ENCODE measurements around the gene CGNL1. TPM values are rescaled to one million over a fixed set of nuclear protein-coding genes. Genes with fewer than 3 reads are reported as not detected.

CGNL1 gene
- total RNA-seq, 1 experiment from 2014 or later: 34.6 TPM

DNA sequence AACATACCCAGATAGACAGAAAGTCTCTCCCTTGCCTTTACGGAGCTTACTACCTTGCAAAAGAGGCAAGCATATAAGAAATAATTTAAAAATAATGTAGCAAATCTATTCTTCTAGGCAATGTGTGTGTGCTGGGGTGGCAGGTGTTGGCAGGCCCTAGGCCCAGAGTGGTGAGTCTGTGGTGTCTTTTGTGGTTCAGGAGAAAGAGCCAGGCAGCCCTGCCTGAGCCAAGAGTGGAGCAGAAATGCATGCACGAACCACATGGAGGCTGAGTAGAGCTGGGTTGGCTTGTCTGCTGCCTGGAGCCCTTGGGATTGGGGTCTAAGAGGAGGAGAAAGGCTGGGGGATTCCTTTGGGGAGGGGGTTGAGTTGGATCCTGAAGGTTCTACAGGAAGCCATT lies 145.2 kb downstream of the CGNL1 start:
- no peak overlapping the region for H3K27ac ChIP-seq (ENCODE audit: insufficient read length, low read depth, low read length)

More for the DNA sequence above, 145.2 kb downstream of the CGNL1 start:
- H2BK20ac ChIP-seq (ENCODE audit: low read depth, low read length, poor library complexity, severe bottlenecking): no peak overlapping the region
- no peak overlapping the region for H4K91ac ChIP-seq (ENCODE audit: insufficient read length, low read depth, low read length)
- no peak overlapping the region for H4K5ac ChIP-seq (ENCODE audit: insufficient read length, low read depth, low read length)
- no peaks in the 10 kb centered on the region for H3K27me3 ChIP-seq (ENCODE audit: insufficient read depth, low read length)
- H2BK5ac ChIP-seq (ENCODE audit: insufficient read length, low read length): no peak overlapping the region
- H3K4me2 ChIP-seq (ENCODE audit: insufficient read depth, insufficient read length, low read length): no peak overlapping the region
- Mint-ChIP-seq H3K36me3 (ENCODE audit: insufficient read depth in 1 of 3, low read depth in 3 of 3) (peaks cover 22 to 47% (median 39%) of the 10 kb centered on the region in 3 experiments), H3K4me3 (no peak overlapping the region), H3K27ac (0 out of 7 replicates have a peak overlapping the region, but pooled peaks of 1 of the 3 experiments have one; percentile 47), H3K9me3 (no peaks in the 10 kb centered on the region), H3K4me1 (peaks cover 3 to 6% of the 10 kb centered on the region in 2 experiments; a peak in 3 of 4 replicates), H3K27me3 (ENCODE audit: low read depth) (no peaks in the 10 kb centered on the region)
- H3K4me1 ChIP-seq (ENCODE audit: insufficient read depth, low read length): no peaks in the 10 kb centered on the region
- H2BK12ac ChIP-seq (ENCODE audit: insufficient read length, low read depth, low read length): no peak overlapping the region
- H3T11ph ChIP-seq (ENCODE audit: low read length): no peak overlapping the region
- H2AFZ ChIP-seq (ENCODE audit: low read length): no peak overlapping the region
- no peak overlapping the region for H2AK5ac ChIP-seq (ENCODE audit: insufficient read length, low read length)
- no peak overlapping the region for H3K9ac ChIP-seq (ENCODE audit: extremely low read depth, insufficient read length, low read length)
- no peak overlapping the region for H3K4ac ChIP-seq (ENCODE audit: low read depth, low read length)
- no peak overlapping the region for H3K23ac ChIP-seq (ENCODE audit: insufficient read length, low read depth, low read length)
- H2BK120ac ChIP-seq (ENCODE audit: low read depth, low read length, poor library complexity, severe bottlenecking): no peak overlapping the region
- no peaks in the 10 kb centered on the region for H3K23me2 ChIP-seq (ENCODE audit: insufficient read length, low read depth, low read length, poor library complexity, severe bottlenecking)
- DNase-seq: no peak
- H4K20me1 ChIP-seq (ENCODE audit: control insufficient read depth, insufficient read depth, insufficient read length): no peaks in the 10 kb centered on the region
- no peaks in the 10 kb centered on the region for H3K79me1 ChIP-seq (ENCODE audit: insufficient read depth, low read depth, low read length, poor library complexity, severe bottlenecking)
- TF ChIP-seq, protein P1, sequence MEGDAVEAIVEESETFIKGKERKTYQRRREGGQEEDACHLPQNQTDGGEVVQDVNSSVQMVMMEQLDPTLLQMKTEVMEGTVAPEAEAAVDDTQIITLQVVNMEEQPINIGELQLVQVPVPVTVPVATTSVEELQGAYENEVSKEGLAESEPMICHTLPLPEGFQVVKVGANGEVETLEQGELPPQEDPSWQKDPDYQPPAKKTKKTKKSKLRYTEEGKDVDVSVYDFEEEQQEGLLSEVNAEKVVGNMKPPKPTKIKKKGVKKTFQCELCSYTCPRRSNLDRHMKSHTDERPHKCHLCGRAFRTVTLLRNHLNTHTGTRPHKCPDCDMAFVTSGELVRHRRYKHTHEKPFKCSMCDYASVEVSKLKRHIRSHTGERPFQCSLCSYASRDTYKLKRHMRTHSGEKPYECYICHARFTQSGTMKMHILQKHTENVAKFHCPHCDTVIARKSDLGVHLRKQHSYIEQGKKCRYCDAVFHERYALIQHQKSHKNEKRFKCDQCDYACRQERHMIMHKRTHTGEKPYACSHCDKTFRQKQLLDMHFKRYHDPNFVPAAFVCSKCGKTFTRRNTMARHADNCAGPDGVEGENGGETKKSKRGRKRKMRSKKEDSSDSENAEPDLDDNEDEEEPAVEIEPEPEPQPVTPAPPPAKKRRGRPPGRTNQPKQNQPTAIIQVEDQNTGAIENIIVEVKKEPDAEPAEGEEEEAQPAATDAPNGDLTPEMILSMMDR (conservative IDR thresholded peaks at IDR 0.05): no peak
- no peak overlapping the region for H3K56ac ChIP-seq (ENCODE audit: insufficient read length, low read depth, low read length)
- H2BK15ac ChIP-seq (ENCODE audit: low read depth, low read length): no peak overlapping the region
- H3K14ac ChIP-seq (ENCODE audit: insufficient read depth, low read length): no peak overlapping the region
- H4K8ac ChIP-seq (replicated peaks; ENCODE audit: insufficient read length, low read depth, low read length): no peak overlapping the region
- no peaks in the 10 kb centered on the region for H3K79me2 ChIP-seq (ENCODE audit: insufficient read depth, low read length)
- WGBS (ENCODE audit: extremely low coverage, insufficient read length, low lambda C conversion rate): no CpG with 5 or more reads among the region's 2 CpGs
- H3K9me3 ChIP-seq (ENCODE audit: control insufficient read depth, low read depth, low read length): no peaks in the 10 kb centered on the region
- H3K18ac ChIP-seq (ENCODE audit: insufficient read length, low read depth, low read length): no peak overlapping the region
